ENCODE results near the gene PLPPR1.

DNA sequence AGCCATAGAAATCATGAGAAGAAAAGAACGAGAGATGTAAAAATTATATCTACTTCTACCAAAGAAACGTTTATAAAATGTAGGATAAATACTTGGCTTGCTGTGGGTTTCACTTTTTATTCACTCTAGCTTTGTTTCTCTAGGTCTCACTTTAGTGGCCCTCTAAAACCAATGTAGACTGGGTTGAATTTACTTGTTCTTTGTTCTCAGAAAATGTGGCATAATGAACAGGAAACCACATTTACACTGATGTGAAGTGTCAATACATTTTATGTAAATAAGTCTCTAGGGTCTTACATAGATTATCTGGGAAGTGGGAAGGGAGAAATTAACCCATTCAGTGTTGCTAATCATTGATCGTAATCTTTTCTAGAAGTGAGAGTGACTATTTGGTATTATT lies 58.9 kb downstream of the PLPPR1 start:
- TF ChIP-seq CTCF (IDR thresholded peaks at IDR 0.05) (no peak), POLR2A (IDR thresholded peaks at IDR 0.05) (no peak)
